Fibroblast of lung (primary cell): ENCODE results near the gene NAA80. TPM values are rescaled to one million over a fixed set of nuclear protein-coding genes. Genes with fewer than 3 reads are reported as not detected.

ENCODE experiments used
- DNase-seq, 2 donors: peaks; one replicate each; pipeline versions ENCODE4 v3.0.0 to v3.0.0-alpha.2; 2010; ENCODE audit warnings: low read depth in 2 of 2
- H2AFZ ChIP-seq: 2 replicates; pipeline ENCODE4 v1.5.1; 2012; ENCODE audit warnings: low read length, control low read depth, inconsistent platforms
- H3K27ac ChIP-seq: 2 replicates; pipeline ENCODE4 v1.5.1; 2011; ENCODE audit warnings: low read length, control low read depth; ENCODE audit not compliant: insufficient read depth
- H3K27me3 ChIP-seq: 2 replicates; pipeline ENCODE4 v1.5.1; 2011; ENCODE audit warnings: mild to moderate bottlenecking, low read length; ENCODE audit not compliant: control insufficient read depth, insufficient read depth
- H3K36me3 ChIP-seq: 2 replicates; pipeline ENCODE4 v1.5.1; 2011; ENCODE audit warnings: low read length; ENCODE audit not compliant: control insufficient read depth, insufficient read depth
- H3K4me1 ChIP-seq: 2 replicates; pipeline ENCODE4 v1.5.1; 2011; ENCODE audit warnings: low read length; ENCODE audit not compliant: control insufficient read depth, insufficient read depth; ENCODE audit errors: extremely low read depth
- H3K4me2 ChIP-seq: 2 replicates; pipeline ENCODE4 v1.5.1; 2011; ENCODE audit warnings: low read length, control low read depth; ENCODE audit not compliant: insufficient read depth; ENCODE audit errors: extremely low read depth
- H3K4me3 ChIP-seq, 4 experiments: fragments of 200-600 bp in 1 of 4; sonication (generic) in 1 of 4; replicated peaks in 1 of 4; 2 replicates each; pipeline ENCODE4 v1.5.1; 2011 to 2016; ENCODE audit warnings: low read length in 4 of 4, low read depth in 3 of 4, mild to moderate bottlenecking in 3 of 4, control low read depth in 2 of 4, inconsistent platforms in 1 of 4, mixed read lengths in 1 of 4; ENCODE audit not compliant: insufficient read depth in 1 of 4; ENCODE audit errors: control extremely low read depth in 1 of 4
- H3K79me2 ChIP-seq: 2 replicates; pipeline ENCODE4 v1.5.1; 2012; ENCODE audit warnings: mild to moderate bottlenecking, low read length, inconsistent platforms; ENCODE audit not compliant: control insufficient read depth, insufficient read depth
- H3K9ac ChIP-seq: 2 replicates; pipeline ENCODE4 v1.5.1; 2011; ENCODE audit warnings: mild to moderate bottlenecking, low read length, control low read depth; ENCODE audit not compliant: insufficient read depth
- H3K9me3 ChIP-seq: 2 replicates; pipeline ENCODE4 v1.5.1; 2012; ENCODE audit warnings: low read depth, low read length; ENCODE audit not compliant: control insufficient read depth, insufficient read depth
- H4K20me1 ChIP-seq: 2 replicates; pipeline ENCODE4 v1.5.1; 2011; ENCODE audit warnings: low read length; ENCODE audit not compliant: control insufficient read depth, insufficient read depth; ENCODE audit errors: extremely low read depth
- EZH2 ChIP-seq: IDR thresholded peaks from 2 replicates; pipeline ENCODE4 v1.5.1; 2012; ENCODE audit warnings: low read length, control low read depth, mild to moderate bottlenecking; ENCODE audit errors: missing control alignments
- polyA plus RNA-seq, 2 donors: library from polyadenylated mRNA; depleted of rRNA in 1 of 2; stranded (reverse) in 1 of 2; unstranded in 1 of 2; fragments of >200 nt; gene quantifications; 2 replicates each; pipeline ENCODE4 v1.2.1, GENCODE V29; 2011 to 2012; ENCODE audit warnings: missing spikeins in 1 of 2
- total RNA-seq: library from RNA; depleted of rRNA; stranded (reverse); fragments of >200 nt; gene quantifications from 2 replicates; pipeline ENCODE4 v1.2.1, GENCODE V29; 2014
- TF ChIP-seq, protein P1 (sequence below), 2 donors: IDR thresholded peaks in 1 of 2; conservative IDR thresholded peaks in 1 of 2; 1 replicate in 1 of 2; 2 replicates in 1 of 2; pipeline ENCODE4 v1.5.1; 2011 to 2012; ENCODE audit warnings: low read length in 2 of 2, control low read depth in 1 of 2, inconsistent platforms in 1 of 2, low read depth in 1 of 2, mild to moderate bottlenecking in 1 of 2

The NAA80 gene
- total and polyA plus RNA-seq, 2 donors (not counting 1 experiment from before 2014, with no cell fraction given), result 3.1 to 3.8 TPM

DNA sequence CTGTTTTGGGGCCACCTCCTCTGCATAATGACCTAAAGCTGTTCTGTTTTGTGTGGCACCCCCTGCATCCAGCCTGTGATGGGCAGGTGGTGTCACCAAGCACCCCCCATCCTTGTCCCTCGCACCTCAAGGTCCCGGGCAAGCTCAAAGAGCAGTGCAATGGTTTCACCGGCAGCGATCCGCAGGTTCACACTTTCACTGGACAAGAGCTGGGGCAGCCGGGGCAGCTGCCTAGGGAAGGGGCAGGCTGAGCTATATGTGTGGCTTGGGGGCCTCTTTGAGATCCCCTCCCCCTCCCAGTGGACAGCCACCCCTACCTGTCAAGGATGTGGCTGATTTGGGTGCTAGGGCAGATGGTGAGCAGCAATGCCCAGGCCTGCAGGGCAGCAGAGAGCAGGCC lies 10.1 kb downstream of the NAA80 start:
- DNase-seq, result no peak
- Histone ChIP-seq H3K4me2 (no peak overlapping the region), H3K27ac (no peak overlapping the region), H3K27me3 (no peaks in the 10 kb centered on the region), H3K4me1 (peaks cover 5% of the 10 kb centered on the region), H3K9me3 (no peaks in the 10 kb centered on the region), H3K36me3 (peaks cover 14% of the 10 kb centered on the region), H4K20me1 (no peaks in the 10 kb centered on the region), H3K4me3 (no peak overlapping the region), H2AFZ (no peak overlapping the region), H3K9ac (no peak overlapping the region), H3K79me2 (peaks cover 19% of the 10 kb centered on the region)
- TF ChIP-seq, protein P1, sequence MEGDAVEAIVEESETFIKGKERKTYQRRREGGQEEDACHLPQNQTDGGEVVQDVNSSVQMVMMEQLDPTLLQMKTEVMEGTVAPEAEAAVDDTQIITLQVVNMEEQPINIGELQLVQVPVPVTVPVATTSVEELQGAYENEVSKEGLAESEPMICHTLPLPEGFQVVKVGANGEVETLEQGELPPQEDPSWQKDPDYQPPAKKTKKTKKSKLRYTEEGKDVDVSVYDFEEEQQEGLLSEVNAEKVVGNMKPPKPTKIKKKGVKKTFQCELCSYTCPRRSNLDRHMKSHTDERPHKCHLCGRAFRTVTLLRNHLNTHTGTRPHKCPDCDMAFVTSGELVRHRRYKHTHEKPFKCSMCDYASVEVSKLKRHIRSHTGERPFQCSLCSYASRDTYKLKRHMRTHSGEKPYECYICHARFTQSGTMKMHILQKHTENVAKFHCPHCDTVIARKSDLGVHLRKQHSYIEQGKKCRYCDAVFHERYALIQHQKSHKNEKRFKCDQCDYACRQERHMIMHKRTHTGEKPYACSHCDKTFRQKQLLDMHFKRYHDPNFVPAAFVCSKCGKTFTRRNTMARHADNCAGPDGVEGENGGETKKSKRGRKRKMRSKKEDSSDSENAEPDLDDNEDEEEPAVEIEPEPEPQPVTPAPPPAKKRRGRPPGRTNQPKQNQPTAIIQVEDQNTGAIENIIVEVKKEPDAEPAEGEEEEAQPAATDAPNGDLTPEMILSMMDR (conservative IDR thresholded peaks at IDR 0.05 in 1 of 2, IDR thresholded peaks at IDR 0.05 in 1 of 2; ENCODE audit: low read depth in 1 of 2, low read length in 2 of 2), result no peak
- TF ChIP-seq EZH2, result no peak

DNA sequence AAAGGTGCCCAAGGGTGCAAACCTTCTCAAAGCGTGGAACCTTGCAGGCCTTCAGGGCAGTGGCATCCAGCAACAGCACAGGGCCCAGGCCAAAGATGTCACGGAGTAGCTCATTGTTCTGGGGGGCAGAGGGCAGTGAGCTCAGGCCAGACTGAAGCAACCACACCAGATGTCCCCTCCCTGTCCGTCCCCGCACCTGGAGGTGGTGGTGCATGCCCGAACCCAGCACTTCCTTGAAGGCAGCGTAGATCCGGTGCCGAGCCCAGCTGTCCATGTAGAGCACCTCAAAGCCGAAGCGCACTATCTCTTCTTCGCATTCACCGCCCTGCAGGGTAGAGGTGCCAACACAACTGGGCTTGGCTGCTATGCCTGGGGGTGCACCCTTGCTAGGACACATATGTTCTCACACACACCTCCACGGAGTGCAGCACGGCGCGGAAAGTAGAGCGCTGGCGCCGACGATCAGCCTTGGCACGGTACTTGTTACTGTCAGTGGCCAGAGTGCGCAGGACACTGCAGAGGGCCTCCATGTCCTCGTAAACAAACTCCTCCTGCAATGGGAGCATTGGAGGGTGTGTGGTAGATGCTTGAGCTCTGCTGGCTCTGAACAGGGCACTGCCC lies 10.7 kb downstream of the NAA80 start:
- no peak overlapping the region for H3K27ac ChIP-seq
- peaks cover 5% of the 10 kb centered on the region for H3K4me1 ChIP-seq
- no peak overlapping the region for H3K4me3 ChIP-seq
- no peak overlapping the region for H2AFZ ChIP-seq
- no peaks in the 10 kb centered on the region for H4K20me1 ChIP-seq
- no peaks in the 10 kb centered on the region for H3K27me3 ChIP-seq
- no peak for DNase-seq
- TF ChIP-seq, protein P1 (conservative IDR thresholded peaks at IDR 0.05 in 1 of 2, IDR thresholded peaks at IDR 0.05 in 1 of 2; ENCODE audit: low read depth in 1 of 2, low read length in 2 of 2), result no peak
- TF ChIP-seq EZH2, result no peak
- no peak overlapping the region for H3K4me2 ChIP-seq
- no peak overlapping the region for H3K9ac ChIP-seq
- peaks cover 19% of the 10 kb centered on the region for H3K79me2 ChIP-seq
- peaks cover 14% of the 10 kb centered on the region for H3K36me3 ChIP-seq
- H3K9me3 ChIP-seq, result no peaks in the 10 kb centered on the region

DNA sequence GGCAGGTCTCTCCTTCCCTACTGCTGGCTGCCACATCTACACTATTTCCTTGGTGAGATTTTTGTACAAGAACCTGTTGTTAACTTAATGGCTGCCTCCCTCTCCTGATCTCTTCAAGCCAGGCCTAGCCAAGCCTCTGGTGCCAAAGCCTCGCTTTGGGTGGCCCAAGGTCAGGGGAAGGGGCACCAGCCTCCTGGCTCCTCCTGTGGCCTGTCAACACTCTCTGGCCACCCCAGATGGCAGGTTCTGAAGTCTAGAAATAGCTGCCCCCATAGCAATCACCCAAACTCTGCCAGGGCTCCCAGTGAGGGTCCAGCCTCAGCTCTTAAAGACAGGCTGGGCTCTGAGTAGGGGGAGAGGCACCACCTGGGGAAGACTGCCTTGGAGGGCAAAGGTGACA lies 11.9 kb downstream of the NAA80 start:
- H3K4me2 ChIP-seq, result no peak overlapping the region
- no peaks in the 10 kb centered on the region for H3K9me3 ChIP-seq
- H3K4me3 ChIP-seq, result no peak overlapping the region
- TF ChIP-seq, protein P1 (conservative IDR thresholded peaks at IDR 0.05 in 1 of 2, IDR thresholded peaks at IDR 0.05 in 1 of 2; ENCODE audit: low read depth in 1 of 2, low read length in 2 of 2), result no peak
- no peak for TF ChIP-seq EZH2
- peaks cover 14% of the 10 kb centered on the region for H3K36me3 ChIP-seq
- H4K20me1 ChIP-seq, result no peaks in the 10 kb centered on the region
- no peak overlapping the region for H3K9ac ChIP-seq
- no peak for DNase-seq
- no peak overlapping the region for H2AFZ ChIP-seq
- H3K4me1 ChIP-seq, result no peaks in the 10 kb centered on the region
- no peaks in the 10 kb centered on the region for H3K27me3 ChIP-seq
- peaks cover 19% of the 10 kb centered on the region for H3K79me2 ChIP-seq
- H3K27ac ChIP-seq, result no peak overlapping the region
